OCI-LY7 (cell line): ENCODE measurements around the gene XIAP. TPM values are rescaled to one million over a fixed set of nuclear protein-coding genes. Genes with fewer than 3 reads are reported as not detected.
"Not testable (repeated sequence)": the region's sequence is repeated elsewhere in the genome, so short reads cannot be mapped to it uniquely, and the experiment has no call there.

Experiments
- BruUV-seq: library from RNA; stranded (reverse); fragments of 400-500 nt; replicated peaks from 2 replicates; lab custom pipeline; 2021; lab: Mats Ljungman, UMichigan
- CTCF ChIA-PET: fragments of 300-600 bp; sonication (Branson Sonifier 250); formaldehyde crosslinking; loops from one replicate; lab custom pipeline; 2022; ENCODE audit warnings: antibody characterized with exemption; ENCODE audit not compliant: unreplicated experiment; lab: Charles Lee
- POLR2A ChIA-PET: fragments of 300-600 bp; sonication (Branson Sonifier 250); formaldehyde crosslinking; loops from one replicate; lab custom pipeline; 2022; ENCODE audit warnings: antibody characterized with exemption; lab: Charles Lee
- DNase-seq: peaks from one replicate; pipeline ENCODE4 v3.0.0-alpha.2; 2015; ENCODE audit warnings: low spot score
- H2AFZ ChIP-seq: fragments of 200-600 bp; sonication (generic), shearing (Covaris generic); 2 replicates; pipeline ENCODE4 v1.6.1; 2014; ENCODE audit warnings: mild to moderate bottlenecking, antibody characterized with exemption, low read length, moderate library complexity
- H3K27ac ChIP-seq: fragments of 200-600 bp; sonication (generic); 2 replicates; pipeline ENCODE4 v1.5.1; 2014; ENCODE audit warnings: mixed run types, low read depth, mild to moderate bottlenecking, moderate library complexity, low read length, inconsistent platforms; ENCODE audit not compliant: poor library complexity, severe bottlenecking
- H3K36me3 ChIP-seq: fragments of 200-600 bp; sonication (generic); 2 replicates; pipeline ENCODE4 v1.6.1; 2014; ENCODE audit warnings: mild to moderate bottlenecking, antibody characterized with exemption, low read length, moderate library complexity, mixed read lengths; ENCODE audit not compliant: insufficient read depth
- H3K4me1 ChIP-seq: fragments of 200-600 bp; sonication (generic); 2 replicates; pipeline ENCODE4 v1.5.1; 2014; ENCODE audit warnings: mild to moderate bottlenecking, low read length; ENCODE audit not compliant: insufficient read depth, poor library complexity, severe bottlenecking
- H3K4me2 ChIP-seq: fragments of 200-600 bp; sonication (generic); 2 replicates; pipeline ENCODE4 v1.6.1; 2014; ENCODE audit warnings: mild to moderate bottlenecking, low read length
- H3K4me3 ChIP-seq: fragments of 200-600 bp; sonication (generic); 2 replicates; pipeline ENCODE4 v1.5.1; 2014; ENCODE audit warnings: mild to moderate bottlenecking, low read depth, low read length; ENCODE audit not compliant: poor library complexity, severe bottlenecking
- H3K79me2 ChIP-seq: fragments of 200-600 bp; sonication (generic); 2 replicates; pipeline ENCODE4 v1.6.1; 2016; ENCODE audit warnings: low read depth, mild to moderate bottlenecking, low read length, moderate library complexity, mixed read lengths; ENCODE audit not compliant: insufficient read depth
- H3K9me2 ChIP-seq: fragments of 200-600 bp; sonication (generic); 2 replicates; pipeline ENCODE4 v1.6.1; 2016; ENCODE audit warnings: mild to moderate bottlenecking, low read length, mixed read lengths; ENCODE audit not compliant: insufficient read depth
- H3K9me3 ChIP-seq: fragments of 200-600 bp; sonication (generic); 2 replicates; pipeline ENCODE4 v1.6.1; 2014; ENCODE audit warnings: mild to moderate bottlenecking, mixed run types, low read length, mixed read lengths
- H4K20me1 ChIP-seq: fragments of 200-600 bp; sonication (generic); 2 replicates; pipeline ENCODE4 v1.6.1; 2014; ENCODE audit warnings: mild to moderate bottlenecking, antibody characterized with exemption, low read length, moderate library complexity, mixed read lengths; ENCODE audit not compliant: insufficient read depth
- CTCF ChIP-seq: fragments of 200-600 bp; sonication (generic); conservative IDR thresholded peaks from 2 replicates; pipeline ENCODE4 v1.5.1; 2014; ENCODE audit warnings: mild to moderate bottlenecking, antibody characterized with exemption, low read length, moderate library complexity, mixed read lengths
- EZH2phosphoT487 ChIP-seq: fragments of 200-600 bp; sonication (generic); IDR thresholded peaks from 2 replicates; pipeline ENCODE4 v1.6.1; 2018; ENCODE audit warnings: low read depth, borderline replicate concordance, mild to moderate bottlenecking, mixed run types, antibody characterized with exemption, low read length, moderate library complexity, mixed read lengths
- intact Hi-C: fragments of 100-400 bp; cut with micrococcal nuclease; formaldehyde crosslinking; loops from one replicate; pipeline ENCODE4 v1.10.0; 2022; ENCODE audit not compliant: unreplicated experiment
- total RNA-seq, 2 experiments: library from RNA; depleted of rRNA in 1 of 2; stranded (reverse); fragments of >200 nt in 1 of 2; shearing (Covaris generic) in 1 of 2; gene quantifications; 2 replicates each; pipeline ENCODE4 v1.2.3, GENCODE V29; 2014 to 2022

Gene XIAP
- total RNA-seq, 2 experiments from 2014 or later: 20.2 to 28.7 TPM

- Histone ChIP-seq H3K4me1 (peaks cover 3% of the 10 kb centered on the region), H3K27ac (no peak overlapping the region), H3K36me3 (peaks cover 21% of the 10 kb centered on the region), H3K4me2 (no peak overlapping the region), H3K9me2 (no peaks in the 10 kb centered on the region), H3K9me3 (no peaks in the 10 kb centered on the region), H2AFZ (no peak overlapping the region), H3K79me2 (peaks cover 15% of the 10 kb centered on the region; the same call in 1 of the 2 replicates), H4K20me1 (no peaks in the 10 kb centered on the region), H3K4me3 (no peak overlapping the region)
- no peak for TF ChIP-seq EZH2phosphoT487
- TF ChIP-seq CTCF: peak; percentile 79
- ChIA-PET POLR2A (no interaction called here), CTCF (no interaction called here)
- BruUV-seq: no TSS peak
- intact Hi-C loops: loop anchor here (5.0 kb wide), 1 partner anchor 53 kb away; no protein-coding TSS in a partner anchor
- DNase-seq: peak; percentile 69
These were observed 25.1 kb downstream of the XIAP start for GRCh38 chrX:123884809-123885408.

- DNase-seq: no peak
- Histone ChIP-seq H3K27ac (no peak overlapping the region), H4K20me1 (no peaks in the 10 kb centered on the region), H3K4me1 (no peaks in the 10 kb centered on the region), H3K79me2 (no peaks in the 10 kb centered on the region), H3K4me3 (no peak overlapping the region), H3K9me2 (no peaks in the 10 kb centered on the region), H2AFZ (no peak overlapping the region), H3K9me3 (no peaks in the 10 kb centered on the region), H3K4me2 (no peak overlapping the region), H3K36me3 (peaks cover 25% of the 10 kb centered on the region)
- no TSS peak for BruUV-seq
- ChIA-PET CTCF (no interaction called here), POLR2A (no interaction called here)
- no peak for TF ChIP-seq EZH2phosphoT487
- TF ChIP-seq CTCF: no peak
- intact Hi-C loops: no loop called here
These were observed 39.8 kb downstream of the XIAP start for GRCh38 chrX:123899701-123900100.

- H2AFZ ChIP-seq, intact Hi-C loops, DNase-seq, H3K4me2 ChIP-seq, H3K4me1 ChIP-seq, CTCF ChIA-PET, H3K79me2 ChIP-seq, H3K9me2 ChIP-seq, H3K27ac ChIP-seq, H4K20me1 ChIP-seq, BruUV-seq, H3K9me3 ChIP-seq, POLR2A ChIA-PET, H3K4me3 ChIP-seq: not testable (repeated sequence)
- peaks cover 36% of the 10 kb centered on the region for H3K36me3 ChIP-seq
These were observed 43.4 kb downstream of the XIAP start for GRCh38 chrX:123903261-123903660.
